ENCODE results near the gene RASSF9.

RASSF9 gene

GRCh38 chr12:85836197-85837090 is at the start of gene RASSF9:
Gene RASSF9 (minus strand): TSS chr12:85836409. CDS start chr12:85836201, 208 bp downstream.
- no peak for DNase-seq
- no peaks in the 10 kb centered on the region for H3K4me1 Mint-ChIP-seq
- no peaks in the 10 kb centered on the region for H3K9me3 Mint-ChIP-seq
- CTCF ChIA-PET = no interaction called here
- no peak within 1 kb of the TSS for H3K27ac Mint-ChIP-seq
- H3K36me3 Mint-ChIP-seq = no peaks in the 10 kb centered on the region
- H3K4me3 Mint-ChIP-seq = no peak within 1 kb of the TSS
- peaks cover 5% of the 10 kb centered on the region for H3K27me3 Mint-ChIP-seq

DNA sequence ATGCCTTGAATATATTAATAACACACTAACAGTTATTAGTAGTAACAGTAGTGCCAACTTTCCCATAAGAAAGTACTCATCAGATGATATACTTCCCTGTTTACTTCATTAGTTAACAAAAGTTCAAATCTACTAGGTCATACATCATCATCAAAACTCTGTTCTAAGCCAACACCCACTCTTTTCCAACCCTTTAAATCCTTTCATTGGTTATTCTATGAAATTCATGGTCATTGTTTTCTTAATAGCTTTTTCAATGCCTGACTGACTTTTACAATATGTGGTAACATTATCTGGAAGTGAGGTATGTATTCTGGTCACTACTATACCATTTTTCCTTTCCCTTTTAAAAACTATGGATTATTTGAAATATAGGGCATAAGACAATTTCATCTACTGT is 47.6 kb upstream of the RASSF9 start:
- H3K4me3 Mint-ChIP-seq = no peak overlapping the region
- H3K9me3 Mint-ChIP-seq = no peaks in the 10 kb centered on the region
- H3K4me1 Mint-ChIP-seq = no peaks in the 10 kb centered on the region
- no peak for DNase-seq
- H3K27ac Mint-ChIP-seq = no peak overlapping the region
- H3K27me3 Mint-ChIP-seq = no peaks in the 10 kb centered on the region
- H3K36me3 Mint-ChIP-seq = no peaks in the 10 kb centered on the region
- CTCF ChIA-PET = no interaction called here

- Mint-ChIP-seq H3K27ac (no peak overlapping the region), H3K4me1 (no peaks in the 10 kb centered on the region), H3K4me3 (no peak overlapping the region), H3K9me3 (no peaks in the 10 kb centered on the region), H3K27me3 (no peaks in the 10 kb centered on the region), H3K36me3 (no peaks in the 10 kb centered on the region)
- DNase-seq = no peak
- CTCF ChIA-PET = no interaction called here
Measured at GRCh38 chr12:85877459-85877858, 41.2 kb upstream of the RASSF9 start.

- no peak within 1 kb of the TSS for H3K4me3 Mint-ChIP-seq
- CTCF ChIA-PET = no interaction called here
- no peak within 1 kb of the TSS for H3K27ac Mint-ChIP-seq
- no peaks in the 10 kb centered on the region for H3K36me3 Mint-ChIP-seq
- H3K27me3 Mint-ChIP-seq = no peaks in the 10 kb centered on the region
- no peaks in the 10 kb centered on the region for H3K4me1 Mint-ChIP-seq
- no peak for DNase-seq
- H3K9me3 Mint-ChIP-seq = no peaks in the 10 kb centered on the region
Measured at GRCh38 chr12:85874031-85874461, 37.8 kb upstream of the RASSF9 start, which contains the start of gene NTS. Gene NTS (plus strand): TSS chr12:85874295. CDS start chr12:85874404, 109 bp downstream.

DNA sequence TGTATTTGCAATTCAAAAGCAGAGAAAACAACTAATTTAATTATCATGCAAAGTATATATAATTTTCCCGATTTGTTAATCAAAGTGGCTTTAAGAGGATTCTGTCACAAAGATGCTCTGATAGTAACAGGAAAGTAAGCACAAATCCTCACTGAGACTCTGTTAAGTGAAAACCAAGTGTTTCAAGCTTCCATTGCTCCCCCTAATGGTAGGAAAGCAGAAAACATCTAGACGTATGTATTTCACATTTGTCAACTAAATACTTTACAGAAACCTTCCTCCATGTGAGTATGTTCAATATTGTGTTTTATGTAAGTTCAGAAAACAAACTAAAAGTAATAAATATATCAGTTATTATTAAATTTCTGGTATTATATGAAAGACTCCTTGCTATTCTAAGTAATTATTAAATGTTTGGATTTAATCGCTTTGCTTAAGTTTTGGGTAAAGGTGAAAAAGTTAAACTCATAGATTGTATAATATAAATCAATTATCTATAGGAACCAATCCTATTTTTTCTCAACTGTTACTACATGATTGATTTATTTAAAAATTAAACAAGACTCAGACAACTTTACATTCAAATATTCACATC is 36.4 kb upstream of the RASSF9 start:
- H3K36me3 Mint-ChIP-seq = no peaks in the 10 kb centered on the region
- H3K9me3 Mint-ChIP-seq = no peaks in the 10 kb centered on the region
- H3K27me3 Mint-ChIP-seq = no peaks in the 10 kb centered on the region
- no peak overlapping the region for H3K4me3 Mint-ChIP-seq
- no peak overlapping the region for H3K27ac Mint-ChIP-seq
- DNase-seq = no peak
- CTCF ChIA-PET = interaction anchor here (1.2 to 1.6 kb wide), 2 partner anchors 10 to 17 kb away, joined by 3 to 7 read pairs; no protein-coding TSS in a partner anchor
- H3K4me1 Mint-ChIP-seq = no peaks in the 10 kb centered on the region

- Mint-ChIP-seq H3K4me1 (no peaks in the 10 kb centered on the region), H3K27ac (no peak overlapping the region), H3K27me3 (no peaks in the 10 kb centered on the region), H3K4me3 (no peak overlapping the region), H3K9me3 (no peaks in the 10 kb centered on the region), H3K36me3 (no peaks in the 10 kb centered on the region)
- CTCF ChIA-PET = interaction anchor here (1.0 to 2.6 kb wide), 6 partner anchors 11 to 442 kb away, joined by 3 to 21 read pairs (median 5); no protein-coding TSS in a partner anchor
- no peak for DNase-seq
Measured at GRCh38 chr12:85866986-85867776, 31.0 kb upstream of the RASSF9 start.

- no peaks in the 10 kb centered on the region for H3K4me1 Mint-ChIP-seq
- no peak for DNase-seq
- no peak overlapping the region for H3K4me3 Mint-ChIP-seq
- H3K36me3 Mint-ChIP-seq = no peaks in the 10 kb centered on the region
- CTCF ChIA-PET = no interaction called here
- peaks cover 2% of the 10 kb centered on the region for H3K9me3 Mint-ChIP-seq
- H3K27me3 Mint-ChIP-seq = no peaks in the 10 kb centered on the region
- no peak overlapping the region for H3K27ac Mint-ChIP-seq
Measured at GRCh38 chr12:85865890-85866289, 29.7 kb upstream of the RASSF9 start.

GRCh38 chr12:85856966-85857365 is 20.8 kb upstream of the RASSF9 start:
- Mint-ChIP-seq H3K4me1 (no peaks in the 10 kb centered on the region), H3K27ac (no peak overlapping the region), H3K9me3 (peaks cover 4% of the 10 kb centered on the region), H3K36me3 (no peaks in the 10 kb centered on the region), H3K27me3 (no peaks in the 10 kb centered on the region), H3K4me3 (no peak overlapping the region)
- DNase-seq = no peak
- CTCF ChIA-PET = interaction anchor here (1.6 kb wide), 1 partner anchor 15 kb away, joined by 7 read pairs; no protein-coding TSS in a partner anchor

DNA sequence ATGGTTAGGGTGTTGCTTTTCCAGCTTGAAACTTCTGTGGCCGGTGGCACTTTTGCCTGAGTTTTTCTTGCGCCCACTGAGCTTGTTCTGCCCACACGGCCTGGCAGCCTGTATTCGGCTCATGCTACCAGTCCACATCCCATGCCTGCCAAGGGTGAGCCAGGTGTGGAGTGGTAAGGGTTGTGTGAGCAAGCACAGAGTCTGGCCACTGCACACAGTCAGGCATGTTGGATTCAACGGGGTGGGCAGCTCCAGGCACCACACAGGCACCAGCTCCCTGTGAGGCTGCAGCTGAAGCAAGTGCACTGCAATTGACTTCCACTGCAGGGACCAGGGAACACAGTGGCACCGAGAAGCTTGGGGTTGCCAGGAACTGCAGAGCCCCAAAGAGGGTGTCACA is 19.1 kb upstream of the RASSF9 start:
- Mint-ChIP-seq H3K36me3 (no peaks in the 10 kb centered on the region), H3K27me3 (no peaks in the 10 kb centered on the region), H3K4me1 (no peaks in the 10 kb centered on the region), H3K4me3 (no peak overlapping the region), H3K9me3 (peaks cover 2% of the 10 kb centered on the region), H3K27ac (no peak overlapping the region)
- CTCF ChIA-PET = interaction anchor here (1.2 to 1.6 kb wide), 2 partner anchors 12 to 16 kb away, joined by 5 to 7 read pairs; no protein-coding TSS in a partner anchor
- no peak for DNase-seq

- Mint-ChIP-seq H3K4me3 (no peak overlapping the region), H3K27ac (no peak overlapping the region), H3K27me3 (no peaks in the 10 kb centered on the region), H3K36me3 (no peaks in the 10 kb centered on the region), H3K4me1 (no peaks in the 10 kb centered on the region), H3K9me3 (no peaks in the 10 kb centered on the region)
- no peak for DNase-seq
- CTCF ChIA-PET = no interaction called here
Measured at GRCh38 chr12:85849344-85849743, 13.1 kb upstream of the RASSF9 start.

- Mint-ChIP-seq H3K27me3 (no peaks in the 10 kb centered on the region), H3K27ac (no peak overlapping the region), H3K9me3 (no peaks in the 10 kb centered on the region), H3K36me3 (no peaks in the 10 kb centered on the region), H3K4me1 (no peaks in the 10 kb centered on the region), H3K4me3 (no peak overlapping the region)
- no peak for DNase-seq
- CTCF ChIA-PET = no interaction called here
Measured at GRCh38 chr12:85843606-85844310, 7.5 kb upstream of the RASSF9 start.

GRCh38 chr12:85835426-85836196 is 598 bp downstream of the RASSF9 start:
- Mint-ChIP-seq H3K4me1 (no peaks in the 10 kb centered on the region), H3K27ac (no peak overlapping the region), H3K27me3 (peaks cover 5% of the 10 kb centered on the region), H3K36me3 (no peaks in the 10 kb centered on the region), H3K4me3 (no peak overlapping the region), H3K9me3 (no peaks in the 10 kb centered on the region)
- CTCF ChIA-PET = no interaction called here
- no peak for DNase-seq

- Mint-ChIP-seq H3K4me1 (no peaks in the 10 kb centered on the region), H3K27me3 (peaks cover 5% of the 10 kb centered on the region), H3K27ac (no peak overlapping the region), H3K36me3 (no peaks in the 10 kb centered on the region), H3K9me3 (no peaks in the 10 kb centered on the region), H3K4me3 (no peak overlapping the region)
- CTCF ChIA-PET = no interaction called here
- DNase-seq = no peak
Measured at GRCh38 chr12:85834378-85834777, 1.8 kb downstream of the RASSF9 start.

Data from activated naive CD4-positive, alpha-beta T cell treated with anti-CD3 and anti-CD28 coated beads, Interleukin-2, amount 10 ng/mL, durations not matched to agents 7 days and 5 days (primary cell).